Kidney glomerular epithelial cell (primary cell): ENCODE measurements around the gene KRTAP4-11.
"Not testable (repeated sequence)": the region's sequence is repeated elsewhere in the genome, so short reads cannot be mapped to it uniquely, and the experiment has no call there.

Experiments used
- DNase-seq: peaks from one replicate; lab custom pipeline; 2025; lab: John Stamatoyannopoulos, UW

KRTAP4-11 gene

GRCh38 chr17:41084100-41084856 lies 33.9 kb downstream of the KRTAP4-11 start, which contains the start of gene KRTAP4-7:
TSS of gene KRTAP4-7 (plus strand) at chr17:41084150. CDS start at chr17:41084207, 57 bp downstream.
- not testable (repeated sequence) for DNase-seq

DNA sequence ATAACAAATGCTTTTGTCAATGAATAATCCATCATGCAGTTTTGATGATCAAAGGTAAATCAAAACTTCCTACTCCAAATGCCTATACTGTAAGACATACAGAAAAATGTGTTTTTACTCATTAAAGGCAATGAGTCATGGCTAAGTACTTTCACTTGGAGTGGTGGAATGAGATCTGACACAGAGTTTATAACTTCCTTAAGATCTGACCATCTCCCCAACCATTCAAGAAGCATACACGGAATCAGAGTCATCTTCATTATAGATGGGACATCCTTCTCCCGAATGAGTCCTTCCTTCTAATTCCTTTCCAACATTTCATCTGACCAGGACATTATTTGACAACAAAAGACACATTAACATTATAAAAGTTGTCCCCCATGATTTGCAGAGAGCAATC lies 34.7 kb downstream of the KRTAP4-11 start:
- not testable (repeated sequence) for DNase-seq

- no peak for DNase-seq
These were observed 35.5 kb downstream of the KRTAP4-11 start for GRCh38 chr17:41082626-41083025.

DNA sequence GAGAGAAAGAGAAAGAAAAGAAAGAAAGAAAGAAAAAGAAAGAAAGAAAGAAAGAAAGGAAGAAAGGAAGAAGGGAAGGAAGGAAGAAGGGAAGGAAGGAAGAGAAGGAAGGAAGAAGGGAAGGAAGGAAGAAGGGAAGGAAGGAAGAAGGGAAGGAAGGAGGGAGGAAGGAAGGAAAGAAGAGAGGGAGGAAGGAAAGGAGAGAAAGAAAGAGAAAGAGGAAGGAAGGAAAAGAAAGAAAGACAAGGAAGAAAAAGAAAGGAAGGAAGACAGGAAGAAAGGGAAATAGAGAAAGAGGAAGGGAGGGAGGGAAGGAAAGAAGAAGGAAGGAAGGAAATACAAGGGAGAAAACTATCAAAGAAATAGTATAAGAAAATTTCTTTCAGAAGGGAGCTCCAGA lies 41.4 kb downstream of the KRTAP4-11 start:
- no peak for DNase-seq

- no peak for DNase-seq
These were observed 44.5 kb downstream of the KRTAP4-11 start for GRCh38 chr17:41073676-41074075.

DNA sequence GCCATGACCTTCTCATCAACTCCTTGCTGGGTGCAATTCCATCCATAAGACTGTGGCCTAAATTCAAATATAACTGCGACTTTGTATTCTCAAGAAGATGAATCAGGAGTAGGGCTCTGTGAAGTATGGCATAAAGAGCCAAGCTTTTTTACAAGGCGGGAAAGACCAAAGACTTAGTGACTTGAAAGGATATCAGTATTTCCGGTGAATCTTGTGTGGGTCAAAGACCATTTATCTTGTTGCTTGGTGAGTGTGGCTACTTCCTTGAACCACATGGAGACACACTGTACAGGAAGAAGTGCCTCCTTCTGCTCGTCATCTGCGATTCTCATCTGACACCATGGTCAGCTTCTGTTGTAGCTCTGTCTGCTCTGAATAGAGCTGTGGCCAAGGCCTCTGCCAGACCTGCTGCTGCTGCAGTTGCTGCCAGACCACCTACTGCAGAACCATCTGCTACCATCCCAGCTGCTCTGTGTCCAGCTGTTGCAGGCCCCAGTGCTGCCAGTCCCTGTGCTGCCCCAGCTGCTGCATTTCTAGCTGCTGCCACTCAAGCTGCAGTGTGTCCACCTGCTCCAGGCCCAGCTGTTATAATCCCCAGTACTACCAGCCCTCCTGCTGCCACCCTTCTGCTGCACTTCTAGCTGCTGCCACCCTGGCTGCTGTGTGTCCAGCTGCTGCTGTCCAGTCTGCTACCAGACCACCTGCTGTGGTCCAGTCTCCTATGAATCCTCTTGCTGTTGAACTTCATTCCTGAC lies 46.4 kb downstream of the KRTAP4-11 start:
- no peak for DNase-seq

DNA sequence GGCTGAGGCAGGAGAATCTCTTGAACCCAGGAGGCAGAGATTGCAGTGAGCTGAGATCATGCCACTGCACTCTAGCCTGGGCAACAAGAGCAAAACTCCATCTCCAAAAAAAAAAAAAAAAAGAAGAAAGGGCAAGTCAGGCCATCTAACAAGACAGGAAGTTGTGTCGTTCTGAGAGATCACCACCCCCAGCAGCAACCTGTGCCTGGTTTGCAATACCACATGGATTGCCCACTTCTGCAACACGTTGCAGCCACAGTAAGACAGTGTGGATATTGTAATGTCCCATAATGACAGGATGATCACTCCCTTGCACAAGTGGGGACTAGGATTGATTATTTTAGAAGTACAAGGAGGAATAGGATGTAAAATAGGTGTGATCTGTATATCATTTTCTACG lies 49.1 kb downstream of the KRTAP4-11 start:
- DNase-seq = no peak

GRCh38 chr17:41067281-41067680 lies 50.9 kb downstream of the KRTAP4-11 start:
- DNase-seq = no peak
